ENCODE data around the gene ATP4B. TPM values are rescaled to one million over a fixed set of nuclear protein-coding genes. Genes with fewer than 3 reads are reported as not detected.

ATP4B gene
- total RNA-seq, 1 experiment from 2014 or later, result not detected

DNA sequence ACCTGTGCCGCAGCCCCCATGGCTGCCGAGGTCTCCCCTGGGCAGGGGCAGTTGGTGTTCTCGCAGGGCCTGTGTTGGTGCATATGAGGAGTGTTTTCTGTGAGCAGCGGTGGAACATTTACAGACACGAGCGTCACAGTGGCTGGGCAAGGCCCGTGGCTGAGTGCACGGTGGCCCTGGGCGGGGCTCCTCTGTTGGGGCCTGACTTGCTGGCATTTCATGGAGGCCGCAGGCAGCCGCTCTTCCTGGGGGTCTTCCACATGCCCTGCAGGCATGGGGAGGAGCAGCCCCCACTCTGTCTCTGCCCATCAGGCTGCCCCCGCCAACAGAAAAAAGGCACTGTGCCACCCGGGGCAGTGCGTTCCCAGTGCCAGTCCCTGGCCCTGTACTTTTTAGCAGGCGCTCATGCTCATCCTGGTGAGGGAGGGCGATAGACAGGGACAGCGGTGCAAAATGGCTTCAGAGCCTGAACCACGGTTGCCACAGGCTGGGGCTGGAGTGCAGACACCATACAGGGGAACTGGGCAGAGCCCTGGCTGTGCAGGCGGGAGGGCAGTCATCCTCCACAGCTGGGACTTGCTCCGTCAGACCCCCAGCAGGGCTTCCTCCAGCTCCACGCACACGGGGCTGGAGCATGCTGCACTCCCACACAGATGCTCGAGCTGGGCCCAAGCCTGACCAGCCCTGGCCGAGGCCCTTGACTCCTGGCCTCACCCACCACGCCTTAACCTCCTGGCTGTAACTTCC lies 49.9 kb downstream of the ATP4B start:
- ChIA-PET POLR2A (ENCODE audit: low non-redundant PET) (no interaction called here), CTCF (no interaction called here)
- no peak for DNase-seq (ENCODE audit: low spot score)
- no peak overlapping the region for H3K4me3 ChIP-seq (ENCODE audit: low read depth, low read length, poor library complexity, severe bottlenecking)
- no peaks in the 10 kb centered on the region for H3K9me3 ChIP-seq (ENCODE audit: low read depth, low read length, poor library complexity, severe bottlenecking)
- peaks cover 18% of the 10 kb centered on the region for H3K36me3 ChIP-seq (ENCODE audit: insufficient read depth, low read length, poor library complexity, severe bottlenecking)
- intact Hi-C loops (cut with micrococcal nuclease; ENCODE audit: unreplicated experiment), result no loop called here
- no peaks in the 10 kb centered on the region for H3K27me3 ChIP-seq (replicated peaks; ENCODE audit: insufficient read depth, low read depth, low read length, poor library complexity)
- H3K27ac ChIP-seq (ENCODE audit: low read depth, low read length, poor library complexity, severe bottlenecking), result no peak overlapping the region
- BruUV-seq (replicated peaks), result no TSS peak
- no peaks in the 10 kb centered on the region for H3K4me1 ChIP-seq (ENCODE audit: insufficient read depth, low read length, poor library complexity, severe bottlenecking)
- no peak for TF ChIP-seq CTCF (conservative IDR thresholded peaks at IDR 0.05; ENCODE audit: low read depth, low read length)
- no peak for TF ChIP-seq EZH2 (IDR thresholded peaks at IDR 0.05; ENCODE audit: borderline replicate concordance, low read depth, low read length, poor library complexity, severe bottlenecking)

GRCh38 chr13:113607056-113607888 lies 50.7 kb downstream of the ATP4B start:
- CTCF ChIA-PET, result no interaction called here
- no peak overlapping the region for H3K27ac ChIP-seq (ENCODE audit: low read depth, low read length, poor library complexity, severe bottlenecking)
- DNase-seq (ENCODE audit: low spot score), result no peak
- H3K4me1 ChIP-seq (ENCODE audit: insufficient read depth, low read length, poor library complexity, severe bottlenecking), result no peaks in the 10 kb centered on the region
- no peaks in the 10 kb centered on the region for H3K27me3 ChIP-seq (replicated peaks; ENCODE audit: insufficient read depth, low read depth, low read length, poor library complexity)
- H3K4me3 ChIP-seq (ENCODE audit: low read depth, low read length, poor library complexity, severe bottlenecking), result no peak overlapping the region
- TF ChIP-seq EZH2 (IDR thresholded peaks at IDR 0.05; ENCODE audit: borderline replicate concordance, low read depth, low read length, poor library complexity, severe bottlenecking), result no peak
- H3K9me3 ChIP-seq (ENCODE audit: low read depth, low read length, poor library complexity, severe bottlenecking), result no peaks in the 10 kb centered on the region
- BruUV-seq (replicated peaks), result no TSS peak
- intact Hi-C loops (cut with micrococcal nuclease; ENCODE audit: unreplicated experiment), result no loop called here
- POLR2A ChIA-PET (ENCODE audit: low non-redundant PET), result no interaction called here
- peaks cover 18% of the 10 kb centered on the region for H3K36me3 ChIP-seq (ENCODE audit: insufficient read depth, low read length, poor library complexity, severe bottlenecking)

DNA sequence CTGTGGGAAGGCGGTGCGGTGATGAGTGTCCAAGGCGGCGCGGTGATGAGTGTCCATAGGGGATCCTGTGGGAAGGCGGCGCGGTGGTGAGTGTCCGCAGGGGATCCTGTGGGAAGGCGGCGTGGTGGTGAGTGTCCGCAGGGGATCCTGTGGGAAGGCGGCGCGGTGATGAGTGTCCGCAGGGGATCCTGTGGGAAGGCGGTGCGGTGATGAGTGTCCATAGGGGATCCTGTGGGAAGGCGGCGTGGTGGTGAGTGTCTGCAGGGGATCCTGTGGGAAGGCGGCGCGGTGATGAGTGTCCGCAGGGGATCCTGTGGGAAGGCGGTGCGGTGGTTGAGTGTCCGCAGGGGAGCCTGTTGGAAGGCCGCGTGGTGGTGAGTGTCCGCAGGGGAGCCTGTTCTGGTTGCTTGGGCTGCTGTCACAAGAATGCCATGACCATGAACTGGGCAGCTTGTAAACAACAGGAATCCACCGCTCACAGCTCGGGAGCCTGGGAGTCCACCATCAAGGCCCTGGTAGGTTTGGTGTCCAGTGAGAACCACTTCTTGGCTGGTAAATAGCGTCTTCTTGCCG lies 52.0 kb downstream of the ATP4B start:
- H3K4me1 ChIP-seq (ENCODE audit: insufficient read depth, low read length, poor library complexity, severe bottlenecking), result no peaks in the 10 kb centered on the region
- no peak for DNase-seq (ENCODE audit: low spot score)
- POLR2A ChIA-PET (ENCODE audit: low non-redundant PET), result no interaction called here
- no peaks in the 10 kb centered on the region for H3K27me3 ChIP-seq (replicated peaks; ENCODE audit: insufficient read depth, low read depth, low read length, poor library complexity)
- CTCF ChIA-PET, result no interaction called here
- no peaks in the 10 kb centered on the region for H3K9me3 ChIP-seq (ENCODE audit: low read depth, low read length, poor library complexity, severe bottlenecking)
- peaks cover 6% of the 10 kb centered on the region for H3K36me3 ChIP-seq (ENCODE audit: insufficient read depth, low read length, poor library complexity, severe bottlenecking)
- no TSS peak for BruUV-seq (replicated peaks)
- no peak overlapping the region for H3K27ac ChIP-seq (ENCODE audit: low read depth, low read length, poor library complexity, severe bottlenecking)
- TF ChIP-seq CTCF (conservative IDR thresholded peaks at IDR 0.05; ENCODE audit: low read depth, low read length) (no peak), EZH2 (IDR thresholded peaks at IDR 0.05; ENCODE audit: borderline replicate concordance, low read depth, low read length, poor library complexity, severe bottlenecking) (no peak)
- H3K4me3 ChIP-seq (ENCODE audit: low read depth, low read length, poor library complexity, severe bottlenecking), result no peak overlapping the region
- intact Hi-C loops (cut with micrococcal nuclease; ENCODE audit: unreplicated experiment), result no loop called here

All from A673 (cell line).